ENCODE data around the gene UPK3A.

UPK3A gene

GRCh38 chr22:45328822-45329529, 44.2 kb downstream of the UPK3A start:
- no peak for TF ChIP-seq CTCF (IDR thresholded peaks at IDR 0.05; ENCODE audit: low read depth, low read length)
- H3K4me3 ChIP-seq (ENCODE audit: low read depth, low read length), result no peak overlapping the region

GRCh38 chr22:45329530-45329936, 44.8 kb downstream of the UPK3A start:
- no peak for TF ChIP-seq CTCF (IDR thresholded peaks at IDR 0.05; ENCODE audit: low read depth, low read length)
- no peak overlapping the region for H3K4me3 ChIP-seq (ENCODE audit: low read depth, low read length)

GRCh38 chr22:45330548-45330947, 45.8 kb downstream of the UPK3A start:
- H3K4me3 ChIP-seq (ENCODE audit: low read depth, low read length), result no peak overlapping the region
- no peak for TF ChIP-seq CTCF (IDR thresholded peaks at IDR 0.05; ENCODE audit: low read depth, low read length)

GRCh38 chr22:45331486-45331885, 46.7 kb downstream of the UPK3A start:
- H3K4me3 ChIP-seq (ENCODE audit: low read depth, low read length), result no peak overlapping the region
- no peak for TF ChIP-seq CTCF (IDR thresholded peaks at IDR 0.05; ENCODE audit: low read depth, low read length)

GRCh38 chr22:45332001-45332400, 47.3 kb downstream of the UPK3A start:
- no peak overlapping the region for H3K4me3 ChIP-seq (ENCODE audit: low read depth, low read length)
- no peak for TF ChIP-seq CTCF (IDR thresholded peaks at IDR 0.05; ENCODE audit: low read depth, low read length)

- no peak for TF ChIP-seq CTCF (IDR thresholded peaks at IDR 0.05; ENCODE audit: low read depth, low read length)
- H3K4me3 ChIP-seq (ENCODE audit: low read depth, low read length), result no peak overlapping the region
These were observed 49.3 kb downstream of the UPK3A start for GRCh38 chr22:45334068-45334467.

GRCh38 chr22:45334528-45334927, 49.8 kb downstream of the UPK3A start:
- H3K4me3 ChIP-seq (ENCODE audit: low read depth, low read length), result no peak overlapping the region
- TF ChIP-seq CTCF (IDR thresholded peaks at IDR 0.05; ENCODE audit: low read depth, low read length), result no peak

All from WI38 (cell line).